OCI-LY3 (cell line): ENCODE results near the gene CIAO2B.

ENCODE experiments used
- EZH2phosphoT487 ChIP-seq: fragments of 200-600 bp; shearing (Covaris generic); IDR thresholded peaks from 2 replicates; pipeline ENCODE4 v1.6.1; 2018; ENCODE audit warnings: antibody characterized with exemption, mixed run types, low read depth
- TF ChIP-seq, protein P1 (sequence below): fragments of 200-600, 300-600 bp; sonication (generic); IDR thresholded peaks from 2 replicates; pipeline ENCODE4 v1.5.1; 2014; ENCODE audit warnings: antibody characterized with exemption, low read length, low read depth

DNA sequence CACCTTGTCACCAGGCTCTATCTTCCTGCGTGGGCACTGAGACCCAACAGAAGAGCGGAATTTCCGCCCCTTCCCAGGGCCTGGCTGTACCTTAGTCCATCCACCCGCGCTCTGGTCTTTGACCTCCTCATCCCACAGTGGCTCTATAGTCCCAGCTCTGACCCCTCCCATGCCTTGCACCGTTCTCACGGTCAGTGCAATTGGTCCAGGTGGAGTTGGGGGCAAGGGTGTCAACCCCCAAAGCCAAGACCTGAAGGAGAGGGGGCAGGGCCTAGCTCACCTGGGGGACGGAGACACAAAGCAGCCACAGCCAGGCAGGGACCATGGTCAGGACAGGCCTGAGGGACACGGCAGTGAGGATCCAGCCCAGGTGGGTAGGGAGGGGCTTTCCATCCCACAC is 16.5 kb downstream of the CIAO2B start:
- TF ChIP-seq, protein P1, sequence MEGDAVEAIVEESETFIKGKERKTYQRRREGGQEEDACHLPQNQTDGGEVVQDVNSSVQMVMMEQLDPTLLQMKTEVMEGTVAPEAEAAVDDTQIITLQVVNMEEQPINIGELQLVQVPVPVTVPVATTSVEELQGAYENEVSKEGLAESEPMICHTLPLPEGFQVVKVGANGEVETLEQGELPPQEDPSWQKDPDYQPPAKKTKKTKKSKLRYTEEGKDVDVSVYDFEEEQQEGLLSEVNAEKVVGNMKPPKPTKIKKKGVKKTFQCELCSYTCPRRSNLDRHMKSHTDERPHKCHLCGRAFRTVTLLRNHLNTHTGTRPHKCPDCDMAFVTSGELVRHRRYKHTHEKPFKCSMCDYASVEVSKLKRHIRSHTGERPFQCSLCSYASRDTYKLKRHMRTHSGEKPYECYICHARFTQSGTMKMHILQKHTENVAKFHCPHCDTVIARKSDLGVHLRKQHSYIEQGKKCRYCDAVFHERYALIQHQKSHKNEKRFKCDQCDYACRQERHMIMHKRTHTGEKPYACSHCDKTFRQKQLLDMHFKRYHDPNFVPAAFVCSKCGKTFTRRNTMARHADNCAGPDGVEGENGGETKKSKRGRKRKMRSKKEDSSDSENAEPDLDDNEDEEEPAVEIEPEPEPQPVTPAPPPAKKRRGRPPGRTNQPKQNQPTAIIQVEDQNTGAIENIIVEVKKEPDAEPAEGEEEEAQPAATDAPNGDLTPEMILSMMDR, result no peak
- TF ChIP-seq EZH2phosphoT487, result no peak
